Gastroesophageal sphincter (tissue), 3 donors: ENCODE results near the gene SWSAP1.

Source experiments
- POLR2A ChIP-seq, 2 donors: fragments of 450-650 bp; IDR thresholded peaks; one replicate each; pipeline ENCODE4 v1.6.1; 2017; ENCODE audit warnings: antibody characterized with exemption in 2 of 2, mild to moderate bottlenecking in 2 of 2, moderate library complexity in 1 of 2
- POLR2AphosphoS5 ChIP-seq: sonication (generic); formaldehyde crosslinking; IDR thresholded peaks from one replicate; pipeline ENCODE4 v1.6.1; 2017; ENCODE audit warnings: antibody characterized with exemption
- TF ChIP-seq, protein P1 (sequence below), 4 experiments: fragments of 200-600 bp in 2 of 4; fragments of 450-650 bp in 2 of 4; sonication (generic) in 1 of 4; IDR thresholded peaks; one replicate each; pipeline ENCODE4 v1.5.1; 2017 to 2019; ENCODE audit warnings: antibody characterized with exemption in 4 of 4, mild to moderate bottlenecking in 2 of 4, moderate library complexity in 2 of 4

DNA sequence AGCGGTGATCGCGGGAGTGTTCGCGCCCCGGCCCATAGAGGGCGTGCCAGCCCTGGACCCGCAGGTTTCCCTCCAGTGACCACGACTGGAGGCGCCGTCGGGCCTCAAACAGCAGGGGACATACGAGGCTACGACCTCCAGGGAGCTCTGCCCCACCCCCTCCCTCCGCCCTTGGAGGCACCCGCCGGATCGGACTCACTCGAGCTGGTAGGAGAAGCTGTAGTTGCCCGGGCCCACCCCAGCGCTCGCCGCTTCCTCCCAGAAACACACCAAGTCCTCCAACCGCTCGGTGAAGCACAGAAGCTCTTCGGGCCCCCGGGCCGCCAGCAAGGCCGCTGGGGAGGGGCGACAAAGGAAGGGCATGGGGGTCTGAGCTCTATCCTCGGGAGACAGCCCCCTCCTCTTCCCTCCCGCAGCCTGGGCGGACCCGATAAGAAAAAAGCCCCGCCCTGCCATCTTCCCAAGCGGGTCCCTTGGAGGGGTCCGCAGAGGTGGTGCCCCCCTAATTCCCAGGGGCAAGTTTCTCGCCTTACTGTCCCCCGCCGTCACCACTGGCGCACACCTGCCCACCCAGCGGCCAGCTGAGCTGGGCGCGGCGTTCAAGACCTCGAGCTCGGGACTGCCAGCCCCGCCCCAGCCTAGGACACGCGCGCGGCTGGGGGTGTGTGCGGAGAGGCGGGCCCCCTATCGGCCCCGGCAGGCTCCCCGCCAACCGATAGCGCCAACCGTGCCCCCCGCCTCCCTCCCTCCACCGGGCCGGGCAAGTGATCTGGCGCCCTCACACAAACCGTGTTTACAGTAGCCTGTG is 8.6 kb downstream of the SWSAP1 start:
- TF ChIP-seq, protein P1, sequence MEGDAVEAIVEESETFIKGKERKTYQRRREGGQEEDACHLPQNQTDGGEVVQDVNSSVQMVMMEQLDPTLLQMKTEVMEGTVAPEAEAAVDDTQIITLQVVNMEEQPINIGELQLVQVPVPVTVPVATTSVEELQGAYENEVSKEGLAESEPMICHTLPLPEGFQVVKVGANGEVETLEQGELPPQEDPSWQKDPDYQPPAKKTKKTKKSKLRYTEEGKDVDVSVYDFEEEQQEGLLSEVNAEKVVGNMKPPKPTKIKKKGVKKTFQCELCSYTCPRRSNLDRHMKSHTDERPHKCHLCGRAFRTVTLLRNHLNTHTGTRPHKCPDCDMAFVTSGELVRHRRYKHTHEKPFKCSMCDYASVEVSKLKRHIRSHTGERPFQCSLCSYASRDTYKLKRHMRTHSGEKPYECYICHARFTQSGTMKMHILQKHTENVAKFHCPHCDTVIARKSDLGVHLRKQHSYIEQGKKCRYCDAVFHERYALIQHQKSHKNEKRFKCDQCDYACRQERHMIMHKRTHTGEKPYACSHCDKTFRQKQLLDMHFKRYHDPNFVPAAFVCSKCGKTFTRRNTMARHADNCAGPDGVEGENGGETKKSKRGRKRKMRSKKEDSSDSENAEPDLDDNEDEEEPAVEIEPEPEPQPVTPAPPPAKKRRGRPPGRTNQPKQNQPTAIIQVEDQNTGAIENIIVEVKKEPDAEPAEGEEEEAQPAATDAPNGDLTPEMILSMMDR (IDR thresholded peaks at IDR 0.05): peak in 2 of 4 experiments; percentile 45 to 67
- TF ChIP-seq POLR2AphosphoS5 (no peak), POLR2A (IDR thresholded peaks at IDR 0.05) (no peak)
